H1 (cell line): ENCODE results near the gene CBLN3. TPM values are rescaled to one million over a fixed set of nuclear protein-coding genes. Genes with fewer than 3 reads are reported as not detected.
A peak's percentile ranks its signal among the peaks of the same experiment; 100 is the strongest.

ENCODE experiments used
- CTCF ChIA-PET: fragments of 300-600 bp; sonication (Branson Sonifier 250); formaldehyde crosslinking; loops from one replicate; lab custom pipeline; 2021; ENCODE audit not compliant: partially characterized antibody; lab: Charles Lee
- POLR2A ChIA-PET: fragments of 300-600 bp; sonication (Branson Sonifier 250); formaldehyde crosslinking; loops from one replicate; lab custom pipeline; 2021; ENCODE audit warnings: inconsistent platforms; ENCODE audit not compliant: partially characterized antibody; lab: Charles Lee
- DNase-seq, 2 experiments: peaks; one replicate each; pipeline versions ENCODE4 v3.0.0 to v3.0.0-alpha.2; 2010 to 2022; ENCODE audit warnings: low spot score in 2 of 2, low read depth in 1 of 2, mixed read lengths in 1 of 2
- FAIRE-seq: peaks from 2 replicates; lab custom pipeline; 2011; peaks lifted over from hg19 to GRCh38; lab: Jason Lieb, UNC
- H2AFZ ChIP-seq: 2 replicates; pipeline ENCODE4 v1.8.1; 2012; ENCODE audit warnings: low read length, inconsistent platforms
- H2AK5ac ChIP-seq: 2 replicates; pipeline ENCODE4 v1.6.1; 2013; ENCODE audit warnings: low read depth, low read length
- H2BK120ac ChIP-seq: replicated peaks from 2 replicates; pipeline ENCODE3; 2013; ENCODE audit warnings: low read depth, low read length, inconsistent platforms
- H2BK12ac ChIP-seq: 2 replicates; pipeline ENCODE4 v1.6.1; 2013; ENCODE audit warnings: low read depth, low read length
- H2BK15ac ChIP-seq: 2 replicates; pipeline ENCODE4 v1.6.1; 2013; ENCODE audit warnings: low read length
- H2BK20ac ChIP-seq: 2 replicates; pipeline ENCODE4 v1.6.1; 2013; ENCODE audit warnings: low read length
- H2BK5ac ChIP-seq: 2 replicates; pipeline ENCODE4 v1.6.1; 2013; ENCODE audit warnings: low read depth, low read length
- H3K14ac ChIP-seq: 2 replicates; pipeline ENCODE4 v1.6.1; 2013; ENCODE audit warnings: inconsistent platforms; ENCODE audit not compliant: insufficient read length
- H3K18ac ChIP-seq: 2 replicates; pipeline ENCODE4 v1.6.1; 2013; ENCODE audit warnings: low read length; ENCODE audit errors: extremely low read depth
- H3K23ac ChIP-seq: 2 replicates; pipeline ENCODE4 v1.6.1; 2013; ENCODE audit warnings: inconsistent platforms; ENCODE audit not compliant: insufficient read length
- H3K23me2 ChIP-seq: 2 replicates; pipeline ENCODE4 v1.6.1; 2013; ENCODE audit warnings: low read depth, low read length
- H3K27ac ChIP-seq: 2 replicates; pipeline ENCODE4 v1.6.1; 2011; ENCODE audit warnings: low read depth, low read length, inconsistent platforms
- H3K27me3 ChIP-seq, 4 experiments: replicated peaks in 1 of 4; 1 replicate in 1 of 4; 2 replicates in 3 of 4; pipeline versions ENCODE4 v1.6.1 to v1.8.1; 2011 to 2013; ENCODE audit warnings: low read length in 3 of 4, mild to moderate bottlenecking in 3 of 4, inconsistent platforms in 2 of 4, mixed read lengths in 2 of 4, moderate library complexity in 1 of 4; ENCODE audit not compliant: control insufficient read depth in 3 of 4, insufficient read depth in 3 of 4; ENCODE audit errors: extremely low read depth in 1 of 4
- H3K36me3 ChIP-seq, 4 experiments: 2 replicates each; pipeline versions ENCODE4 v1.6.1 to v1.8.1; 2011 to 2013; ENCODE audit warnings: mild to moderate bottlenecking in 4 of 4, low read length in 3 of 4, moderate library complexity in 2 of 4, control low read depth in 1 of 4, inconsistent platforms in 1 of 4; ENCODE audit not compliant: insufficient read depth in 4 of 4, control insufficient read depth in 2 of 4
- H3K4ac ChIP-seq: replicated peaks from 2 replicates; pipeline ENCODE3; 2013; ENCODE audit warnings: low read length, low read depth, mixed read lengths, inconsistent platforms; ENCODE audit not compliant: insufficient read length
- H3K4me1 ChIP-seq, 4 experiments: replicated peaks in 1 of 4; 1 replicate in 1 of 4; 2 replicates in 3 of 4; pipeline versions ENCODE4 v1.6.1 to v1.8.1; 2011 to 2013; ENCODE audit warnings: low read length in 3 of 4, inconsistent platforms in 2 of 4, mixed read lengths in 1 of 4; ENCODE audit not compliant: insufficient read depth in 4 of 4, control insufficient read depth in 3 of 4
- H3K4me2 ChIP-seq, 2 experiments: 2 replicates each; pipeline versions ENCODE4 v1.6.1 to v1.8.1; 2011 to 2013; ENCODE audit warnings: low read depth in 2 of 2, low read length in 2 of 2, control low read depth in 1 of 2, inconsistent platforms in 1 of 2, mild to moderate bottlenecking in 1 of 2; ENCODE audit not compliant: insufficient read depth in 1 of 2
- H3K4me3 ChIP-seq, 4 experiments: fragments of 200-600, 300-600 bp in 1 of 4; sonication (generic), shearing (Covaris generic), sonication (Bioruptor Twin) in 1 of 4; 2 replicates each; pipeline versions ENCODE4 v1.5.1 to v1.8.1; 2011 to 2016; ENCODE audit warnings: low read length in 4 of 4, low read depth in 3 of 4, control low read depth in 2 of 4, inconsistent platforms in 2 of 4, mild to moderate bottlenecking in 2 of 4, mixed read lengths in 1 of 4, moderate library complexity in 1 of 4; ENCODE audit not compliant: insufficient read depth in 2 of 4; ENCODE audit errors: extremely low read depth in 1 of 4
- H3K56ac ChIP-seq: replicated peaks from 2 replicates; pipeline ENCODE3; 2013; ENCODE audit warnings: low read depth, mild to moderate bottlenecking, mixed read lengths, low read length, inconsistent platforms; ENCODE audit not compliant: insufficient read length
- H3K79me1 ChIP-seq: 2 replicates; pipeline ENCODE4 v1.6.1; 2013; ENCODE audit warnings: low read depth, low read length, control low read depth
- H3K79me2 ChIP-seq, 2 experiments: 2 replicates each; pipeline versions ENCODE4 v1.6.1 to v1.8.1; 2012 to 2013; ENCODE audit warnings: low read length in 2 of 2, mild to moderate bottlenecking in 2 of 2, inconsistent platforms in 1 of 2; ENCODE audit not compliant: insufficient read depth in 2 of 2, control insufficient read depth in 1 of 2
- H3K9ac ChIP-seq, 4 experiments: replicated peaks in 1 of 4; 1 replicate in 1 of 4; 2 replicates in 3 of 4; pipeline versions ENCODE4 v1.6.1 to v1.8.1; 2011 to 2013; ENCODE audit warnings: low read depth in 3 of 4, low read length in 3 of 4, control low read depth in 2 of 4, mild to moderate bottlenecking in 2 of 4, moderate library complexity in 2 of 4, inconsistent platforms in 1 of 4; ENCODE audit errors: extremely low read depth in 1 of 4
- H3K9me3 ChIP-seq, 2 experiments: 2 replicates each; pipeline versions ENCODE4 v1.6.1 to v1.8.1; 2012 to 2013; ENCODE audit warnings: mild to moderate bottlenecking in 2 of 2, moderate library complexity in 2 of 2, control low read depth in 1 of 2, inconsistent platforms in 1 of 2, low read depth in 1 of 2, low read length in 1 of 2, mixed read lengths in 1 of 2; ENCODE audit not compliant: insufficient read depth in 2 of 2
- H4K20me1 ChIP-seq, 2 experiments: replicated peaks in 1 of 2; 2 replicates each; pipeline versions ENCODE3 to v1.8.1; 2011 to 2013; ENCODE audit warnings: inconsistent platforms in 2 of 2, low read length in 2 of 2, mild to moderate bottlenecking in 1 of 2; ENCODE audit not compliant: insufficient read depth in 2 of 2, control insufficient read depth in 1 of 2
- H4K5ac ChIP-seq: 2 replicates; pipeline ENCODE4 v1.6.1; 2013; ENCODE audit warnings: low read length, low read depth, mixed read lengths, inconsistent platforms; ENCODE audit not compliant: insufficient read length
- H4K8ac ChIP-seq: 2 replicates; pipeline ENCODE4 v1.8.0; 2013; ENCODE audit warnings: mild to moderate bottlenecking, moderate library complexity, low read length, inconsistent platforms; ENCODE audit not compliant: insufficient read depth; ENCODE audit errors: extremely low read depth
- H4K91ac ChIP-seq: replicated peaks from 2 replicates; pipeline ENCODE3; 2013; ENCODE audit warnings: low read length, mixed read lengths, inconsistent platforms; ENCODE audit not compliant: insufficient read length
- CEBPB ChIP-seq: IDR thresholded peaks from 2 replicates; pipeline ENCODE4 v1.6.1; 2012; ENCODE audit warnings: low read depth, low read length
- GTF2F1 ChIP-seq: IDR thresholded peaks from 2 replicates; pipeline ENCODE4 v1.6.1; 2012; ENCODE audit warnings: low read depth, low read length, improper control_type of control experiment, borderline replicate concordance
- MAFK ChIP-seq: IDR thresholded peaks from 2 replicates; pipeline ENCODE4 v1.6.1; 2012; ENCODE audit warnings: low read depth, mild to moderate bottlenecking, improper control_type of control experiment, low read length
- RBBP5 ChIP-seq: IDR thresholded peaks from 2 replicates; pipeline ENCODE4 v1.7.1; 2012; ENCODE audit warnings: low read depth, mild to moderate bottlenecking, inconsistent platforms, low read length, moderate library complexity, borderline replicate concordance
- WGBS, 2 experiments: shearing (Covaris generic) in 1 of 2; methylation state at CpG; one replicate each; pipeline versions ENCODE4 v1.1.6 to v1.1.7; 2013 to 2015; ENCODE audit warnings: low lambda C conversion rate in 2 of 2, mixed read lengths in 2 of 2, inconsistent platforms in 1 of 2, low coverage in 1 of 2, missing lambda C conversion rate in 1 of 2; ENCODE audit not compliant: insufficient replicate concordance in 2 of 2, insufficient coverage in 1 of 2, insufficient read length in 1 of 2; ENCODE audit errors: extremely low coverage in 1 of 2, missing lambda C conversion rate in 1 of 2; 5-methylcytosine and 5-hydroxymethylcytosine counted together
- polyA plus RNA-seq, 7 experiments: library from polyadenylated mRNA; depleted of rRNA in 3 of 7; stranded (reverse) in 5 of 7; unstranded in 2 of 7; fragments of >200 nt in 5 of 7; fragments of 200-250 nt in 2 of 7; gene quantifications; 1 replicate in 5 of 7; 2 replicates in 1 of 7; 4 replicates in 1 of 7; pipeline versions ENCODE4 v1.2.1 to v1.2.3, GENCODE V29; 2011 to 2013; ENCODE audit warnings: missing spikeins in 2 of 7, mixed read lengths in 2 of 7
- total RNA-seq: library from RNA; stranded (reverse); fragmentation: NEBNext Ultra II Directional; extraction: Animal tissue kit (Norgen Biotek cat#: 25700); gene quantifications from 2 replicates; pipeline ENCODE4 v1.2.1, GENCODE V29; 2021

CBLN3 gene
- total and polyA plus RNA-seq, 2 of the 8 experiments (the other 6 are each of a cell fraction or from before 2014, with no cell fraction given) = 0.54 to 1.00 TPM

GRCh38 chr14:24407608-24408325 is 21.7 kb downstream of the CBLN3 start:
- no peak overlapping the region for H2AK5ac ChIP-seq
- TF ChIP-seq RBBP5 (no peak), CEBPB (no peak), GTF2F1 (no peak), MAFK (no peak)
- H2BK5ac ChIP-seq = no peak overlapping the region
- peaks cover 3% of the 10 kb centered on the region; the same call in 1 of the 2 replicates for H3K79me1 ChIP-seq
- H3K4me3 ChIP-seq = no peak overlapping the region
- no peak overlapping the region for H2BK15ac ChIP-seq
- DNase-seq (no peak), FAIRE-seq (no peak)
- H3K36me3 ChIP-seq = no peaks in the 10 kb centered on the region; a peak in 3 of 8 replicates
- no peak overlapping the region for H3K9ac ChIP-seq
- H4K20me1 ChIP-seq = peaks cover 0 to 2% of the 10 kb centered on the region in 2 experiments
- CTCF ChIA-PET = interaction anchor here (0.5 to 10.7 kb wide), 17 partner anchors 11 to 1149 kb away, joined by 3 to 78 read pairs (median 5); partner anchors contain the start of genes ADCY4 and RIPK3
- WGBS, 2 experiments = 93% methylated on average over 15 of the region's 18 CpGs; no CpG with 5 or more reads in 1 of the 2 experiments
- H3K79me2 ChIP-seq = no peaks in the 10 kb centered on the region
- no peak overlapping the region for H3K4ac ChIP-seq
- no peak overlapping the region for H3K18ac ChIP-seq
- no peak overlapping the region for H3K23ac ChIP-seq
- H2BK120ac ChIP-seq = no peak overlapping the region
- H3K4me1 ChIP-seq = peaks cover 0 to 4% (median 2%) of the 10 kb centered on the region in 4 experiments; a peak in 3 of 7 replicates
- H3K27ac ChIP-seq = no peak overlapping the region
- no peaks in the 10 kb centered on the region for H3K9me3 ChIP-seq
- H3K4me2 ChIP-seq = no peak overlapping the region
- H2BK12ac ChIP-seq = no peak overlapping the region
- no peak overlapping the region for H4K5ac ChIP-seq
- no peak overlapping the region for H3K56ac ChIP-seq
- H3K14ac ChIP-seq = no peak overlapping the region
- H3K27me3 ChIP-seq = 0 out of 7 replicates have a peak, but pooled peaks cover 0 to 2% (median 0%) of the 10 kb centered on the region in 4 experiments
- H3K23me2 ChIP-seq = peaks cover 2% of the 10 kb centered on the region; the same call in 1 of the 2 replicates
- H2BK20ac ChIP-seq = no peak overlapping the region
- 0 out of 2 replicates have a peak overlapping the region, but pooled peaks have one; percentile 16 for H4K8ac ChIP-seq
- POLR2A ChIA-PET = interaction anchor here (0.6 to 5.0 kb wide), 6 partner anchors 9 to 165 kb away, joined by 3 to 25 read pairs (median 4); partner anchors contain the start of genes CBLN3, KHNYN, NYNRIN and TINF2
- H4K91ac ChIP-seq = no peak overlapping the region
- H2AFZ ChIP-seq = no peak overlapping the region
